Measurements from ENCODE around the gene MRPS11.
"Not testable (repeated sequence)": the region's sequence is repeated elsewhere in the genome, so short reads cannot be mapped to it uniquely, and the experiment has no call there.

MRPS11 gene

GRCh38 chr15:88490036-88490435, 22.5 kb downstream of the MRPS11 start:
- no peak for DNase-seq (ENCODE audit: low read depth)

GRCh38 chr15:88491158-88491557, 23.6 kb downstream of the MRPS11 start:
- DNase-seq (ENCODE audit: low read depth): no peak

GRCh38 chr15:88493844-88494243, 26.3 kb downstream of the MRPS11 start:
- DNase-seq (ENCODE audit: low read depth): no peak

- DNase-seq (ENCODE audit: low read depth): no peak
Observed at GRCh38 chr15:88497109-88497765, 29.7 kb downstream of the MRPS11 start.

GRCh38 chr15:88498996-88499395, 31.5 kb downstream of the MRPS11 start:
- no peak for DNase-seq (ENCODE audit: low read depth)

- no peak for DNase-seq (ENCODE audit: low read depth)
Observed at GRCh38 chr15:88504445-88504844, 36.9 kb downstream of the MRPS11 start.

- DNase-seq (ENCODE audit: low read depth): no peak
Observed at GRCh38 chr15:88505721-88506120, 38.2 kb downstream of the MRPS11 start.

GRCh38 chr15:88506628-88507027, 39.1 kb downstream of the MRPS11 start:
- no peak for DNase-seq (ENCODE audit: low read depth)

GRCh38 chr15:88509321-88509720, 41.8 kb downstream of the MRPS11 start:
- no peak for DNase-seq (ENCODE audit: low read depth)

GRCh38 chr15:88509964-88510363, 42.5 kb downstream of the MRPS11 start:
- DNase-seq (ENCODE audit: low read depth): no peak

- DNase-seq (ENCODE audit: low read depth): no peak
Observed at GRCh38 chr15:88511161-88511560, 43.7 kb downstream of the MRPS11 start.

- DNase-seq (ENCODE audit: low read depth): no peak
Observed at GRCh38 chr15:88512078-88512477, 44.6 kb downstream of the MRPS11 start.

- DNase-seq (ENCODE audit: low read depth): no peak
Observed at GRCh38 chr15:88512601-88513000, 45.1 kb downstream of the MRPS11 start.

GRCh38 chr15:88513195-88513594, 45.7 kb downstream of the MRPS11 start:
- DNase-seq (ENCODE audit: low read depth): no peak

GRCh38 chr15:88518903-88519302, 51.4 kb downstream of the MRPS11 start:
- DNase-seq (ENCODE audit: low read depth): no peak

GRCh38 chr15:88524094-88524493, 56.6 kb downstream of the MRPS11 start:
- not testable (repeated sequence) for DNase-seq (ENCODE audit: low read depth)

GRCh38 chr15:88525418-88525817, 57.9 kb downstream of the MRPS11 start:
- DNase-seq (ENCODE audit: low read depth): no peak

- no peak for DNase-seq (ENCODE audit: low read depth)
Observed at GRCh38 chr15:88526247-88526879, 58.9 kb downstream of the MRPS11 start.

GRCh38 chr15:88529021-88529630, 61.6 kb downstream of the MRPS11 start:
- no peak for DNase-seq (ENCODE audit: low read depth)
